Neural cell (in vitro differentiated cells): ENCODE data around the gene DYNC1LI2. TPM values are rescaled to one million over a fixed set of nuclear protein-coding genes. Genes with fewer than 3 reads are reported as not detected.

Source experiments
- H2AFZ ChIP-seq: fragments of 200-600, 300-800 bp; sonication (generic), shearing (Covaris generic); 2 replicates; pipeline ENCODE4 v1.6.0; 2014; ENCODE audit warnings: low read depth, mild to moderate bottlenecking, antibody characterized with exemption, low read length, moderate library complexity
- H3F3A ChIP-seq: fragments of 200-600 bp; shearing (Covaris generic); 2 replicates; pipeline ENCODE4 v1.6.1; 2016; ENCODE audit warnings: mild to moderate bottlenecking, moderate library complexity, mixed read lengths, antibody characterized with exemption, low read length; ENCODE audit not compliant: insufficient read depth, poor library complexity, severe bottlenecking
- H3K27ac ChIP-seq: fragments of 200-600, 300-800 bp; sonication (generic), shearing (Covaris generic); 2 replicates; pipeline ENCODE4 v1.5.1; 2014; ENCODE audit warnings: mild to moderate bottlenecking, low read length, moderate library complexity
- H3K27me3 ChIP-seq: fragments of 300-800, 200-600 bp; sonication (generic), shearing (Covaris generic); 2 replicates; pipeline ENCODE4 v1.6.0; 2014; ENCODE audit warnings: mild to moderate bottlenecking, low read depth, low read length, moderate library complexity; ENCODE audit not compliant: insufficient read depth
- H3K36me3 ChIP-seq: fragments of 300-800, 200-600 bp; sonication (generic), shearing (Covaris generic); 2 replicates; pipeline ENCODE4 v1.5.1; 2014; ENCODE audit warnings: mild to moderate bottlenecking, antibody characterized with exemption, low read length, moderate library complexity; ENCODE audit not compliant: insufficient read depth
- H3K4me2 ChIP-seq: fragments of 300-800, 200-600 bp; sonication (generic), shearing (Covaris generic); 2 replicates; pipeline ENCODE4 v1.6.0; 2014; ENCODE audit warnings: mild to moderate bottlenecking, low read length
- H3K4me3 ChIP-seq: fragments of 300-800, 200-600 bp; sonication (generic), shearing (Covaris generic); 2 replicates; pipeline ENCODE4 v1.5.1; 2014; ENCODE audit warnings: mild to moderate bottlenecking, low read length, moderate library complexity
- H3K79me2 ChIP-seq: fragments of 200-600 bp; shearing (Covaris generic); replicated peaks from 2 replicates; pipeline ENCODE4 v1.6.0; 2014; ENCODE audit warnings: mild to moderate bottlenecking, low read length, moderate library complexity; ENCODE audit not compliant: insufficient read depth
- H3K9ac ChIP-seq: fragments of 300-800, 200-600 bp; sonication (generic), shearing (Covaris generic); 2 replicates; pipeline ENCODE4 v1.6.1; 2016; ENCODE audit warnings: mild to moderate bottlenecking, low read length, mixed read lengths
- H3K9me2 ChIP-seq: fragments of 200-600 bp; shearing (Covaris generic); 2 replicates; pipeline ENCODE4 v1.6.1; 2016; ENCODE audit warnings: mild to moderate bottlenecking, low read length, mixed read lengths; ENCODE audit not compliant: insufficient read depth
- H3K9me3 ChIP-seq: fragments of 200-600, 300-800 bp; sonication (generic), shearing (Covaris generic); 2 replicates; pipeline ENCODE4 v1.6.1; 2016; ENCODE audit warnings: mild to moderate bottlenecking, mixed run types, low read length, moderate library complexity, mixed read lengths
- H4K20me1 ChIP-seq: fragments of 200-600 bp; shearing (Covaris generic); 2 replicates; pipeline ENCODE4 v1.6.1; 2016; ENCODE audit warnings: mild to moderate bottlenecking, mixed run types; ENCODE audit not compliant: insufficient read depth
- EP300 ChIP-seq: fragments of 450-650 bp; conservative IDR thresholded peaks from 2 replicates; pipeline ENCODE4 v1.6.1; 2014; ENCODE audit warnings: antibody characterized with exemption, mild to moderate bottlenecking, moderate library complexity; ENCODE audit not compliant: poor library complexity, severe bottlenecking
- EZH2 ChIP-seq: fragments of 200-600, 300-800 bp; shearing (Covaris generic), sonication (generic); IDR thresholded peaks from 2 replicates; pipeline ENCODE4 v1.6.1; 2014; ENCODE audit warnings: antibody characterized with exemption, low read length, borderline replicate concordance, mild to moderate bottlenecking; ENCODE audit not compliant: insufficient read depth, poor library complexity, severe bottlenecking
- MXI1 ChIP-seq: fragments of 450-650 bp; conservative IDR thresholded peaks from 2 replicates; pipeline ENCODE4 v1.6.1; 2014; ENCODE audit warnings: antibody characterized with exemption, mild to moderate bottlenecking; ENCODE audit not compliant: poor library complexity, severe bottlenecking
- POLR2AphosphoS5 ChIP-seq: IDR thresholded peaks from 2 replicates; pipeline ENCODE4 v1.6.1; 2012
- RAD21 ChIP-seq: fragments of 450-650 bp; conservative IDR thresholded peaks from 2 replicates; pipeline ENCODE4 v1.6.1; 2014; ENCODE audit warnings: antibody characterized with exemption, mild to moderate bottlenecking, moderate library complexity
- SMC3 ChIP-seq: fragments of 450-650 bp; conservative IDR thresholded peaks from 2 replicates; pipeline ENCODE4 v1.6.1; 2014; ENCODE audit warnings: antibody characterized with exemption, mild to moderate bottlenecking, moderate library complexity; ENCODE audit not compliant: poor library complexity
- TAF1 ChIP-seq: IDR thresholded peaks from 2 replicates; pipeline ENCODE4 v1.6.1; 2012; ENCODE audit warnings: low read depth
- polyA plus RNA-seq: library from polyadenylated mRNA; depleted of rRNA; stranded (reverse); fragments of >200 nt; gene quantifications from 2 replicates; pipeline ENCODE4 v1.2.3, GENCODE V29; 2014
- TF ChIP-seq, protein P1 (sequence below): fragments of 450-650 bp; IDR thresholded peaks from 2 replicates; pipeline ENCODE4 v1.5.1; 2014; ENCODE audit warnings: antibody characterized with exemption, mild to moderate bottlenecking, moderate library complexity; ENCODE audit not compliant: poor library complexity, severe bottlenecking
- TF ChIP-seq, protein P2 (sequence below): IDR thresholded peaks from 2 replicates; pipeline ENCODE4 v1.6.1; 2012; ENCODE audit warnings: borderline replicate concordance

DYNC1LI2 gene
- polyA plus RNA-seq, 1 donor from 2014 or later: 249 TPM

DNA sequence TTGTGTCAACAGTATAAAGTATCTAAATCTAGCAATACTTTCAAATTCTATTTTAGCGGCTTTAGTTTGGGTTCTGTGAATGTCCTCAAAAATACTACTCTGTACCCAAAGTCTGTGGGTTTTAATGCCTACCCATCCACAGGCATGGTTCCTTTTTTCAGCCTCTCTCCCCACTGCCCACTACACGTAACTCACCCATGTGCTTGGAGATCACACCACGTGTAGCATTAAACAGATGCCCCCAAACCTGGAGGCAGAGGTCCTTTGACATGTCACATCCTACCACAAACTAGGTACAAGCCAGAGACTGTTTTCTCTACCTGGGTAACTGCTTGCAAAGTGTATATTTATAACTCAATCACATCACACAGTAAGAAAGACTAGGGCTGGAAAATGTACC, 5.4 kb downstream of the DYNC1LI2 start:
- Histone ChIP-seq H3F3A (no peaks in the 10 kb centered on the region), H3K79me2 (peaks cover 69% of the 10 kb centered on the region), H3K27ac (no peak overlapping the region), H4K20me1 (peaks cover 4% of the 10 kb centered on the region), H3K4me2 (no peak overlapping the region), H3K4me3 (no peak overlapping the region), H3K27me3 (no peaks in the 10 kb centered on the region), H3K36me3 (peaks cover 4% of the 10 kb centered on the region), H2AFZ (no peak overlapping the region), H3K9me2 (no peaks in the 10 kb centered on the region), H3K9me3 (no peaks in the 10 kb centered on the region), H3K9ac (no peak overlapping the region)
- TF ChIP-seq POLR2AphosphoS5 (no peak), TAF1 (no peak), RAD21 (no peak), SMC3 (no peak), MXI1 (no peak), EZH2 (no peak)
- TF ChIP-seq, protein P1, sequence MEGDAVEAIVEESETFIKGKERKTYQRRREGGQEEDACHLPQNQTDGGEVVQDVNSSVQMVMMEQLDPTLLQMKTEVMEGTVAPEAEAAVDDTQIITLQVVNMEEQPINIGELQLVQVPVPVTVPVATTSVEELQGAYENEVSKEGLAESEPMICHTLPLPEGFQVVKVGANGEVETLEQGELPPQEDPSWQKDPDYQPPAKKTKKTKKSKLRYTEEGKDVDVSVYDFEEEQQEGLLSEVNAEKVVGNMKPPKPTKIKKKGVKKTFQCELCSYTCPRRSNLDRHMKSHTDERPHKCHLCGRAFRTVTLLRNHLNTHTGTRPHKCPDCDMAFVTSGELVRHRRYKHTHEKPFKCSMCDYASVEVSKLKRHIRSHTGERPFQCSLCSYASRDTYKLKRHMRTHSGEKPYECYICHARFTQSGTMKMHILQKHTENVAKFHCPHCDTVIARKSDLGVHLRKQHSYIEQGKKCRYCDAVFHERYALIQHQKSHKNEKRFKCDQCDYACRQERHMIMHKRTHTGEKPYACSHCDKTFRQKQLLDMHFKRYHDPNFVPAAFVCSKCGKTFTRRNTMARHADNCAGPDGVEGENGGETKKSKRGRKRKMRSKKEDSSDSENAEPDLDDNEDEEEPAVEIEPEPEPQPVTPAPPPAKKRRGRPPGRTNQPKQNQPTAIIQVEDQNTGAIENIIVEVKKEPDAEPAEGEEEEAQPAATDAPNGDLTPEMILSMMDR: no peak

DNA sequence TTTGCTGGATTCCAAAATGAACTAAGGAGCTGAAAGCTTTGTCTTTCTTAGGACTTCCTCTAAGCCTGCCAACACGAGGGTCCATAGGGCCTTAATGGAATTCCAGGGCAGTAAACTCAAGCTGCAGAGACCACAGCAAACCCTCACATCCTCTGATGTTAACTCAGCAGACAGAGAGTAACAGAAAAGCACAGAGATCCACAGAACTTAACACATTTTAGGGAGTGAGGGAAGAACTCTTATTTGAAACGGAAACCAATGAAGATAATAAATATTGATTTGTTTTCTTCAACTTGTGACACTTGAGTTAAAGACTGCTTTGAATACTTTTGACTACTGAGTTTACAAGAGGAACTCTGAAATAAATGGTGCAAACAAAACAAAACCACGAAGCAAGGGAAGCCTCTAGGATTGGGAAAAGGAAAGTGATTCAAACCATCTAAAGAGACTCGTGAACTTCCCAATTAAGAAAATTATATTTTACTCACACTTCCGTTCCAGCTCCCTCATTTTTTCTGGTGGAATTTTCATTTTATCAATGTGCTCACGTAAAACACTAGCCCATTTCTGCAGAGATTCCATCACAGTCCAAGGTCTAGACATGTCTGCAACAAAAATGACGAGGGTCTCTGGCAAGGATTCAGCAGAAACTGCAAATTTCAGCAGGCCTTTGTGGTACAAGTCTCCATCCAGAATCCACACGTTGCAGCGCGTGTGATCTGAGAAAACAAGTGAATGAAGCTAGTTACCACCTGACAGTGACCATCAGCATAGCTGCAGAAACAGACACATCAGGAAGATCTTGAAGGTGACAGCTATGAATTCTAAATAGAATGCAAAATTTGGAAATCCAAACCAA, 9.2 kb downstream of the DYNC1LI2 start:
- peaks cover 54% of the 10 kb centered on the region for H3K79me2 ChIP-seq
- no peak for TF ChIP-seq EP300
- TF ChIP-seq POLR2AphosphoS5: no peak
- no peak for TF ChIP-seq MXI1
- TF ChIP-seq, protein P1: no peak
- TF ChIP-seq, protein P2, sequence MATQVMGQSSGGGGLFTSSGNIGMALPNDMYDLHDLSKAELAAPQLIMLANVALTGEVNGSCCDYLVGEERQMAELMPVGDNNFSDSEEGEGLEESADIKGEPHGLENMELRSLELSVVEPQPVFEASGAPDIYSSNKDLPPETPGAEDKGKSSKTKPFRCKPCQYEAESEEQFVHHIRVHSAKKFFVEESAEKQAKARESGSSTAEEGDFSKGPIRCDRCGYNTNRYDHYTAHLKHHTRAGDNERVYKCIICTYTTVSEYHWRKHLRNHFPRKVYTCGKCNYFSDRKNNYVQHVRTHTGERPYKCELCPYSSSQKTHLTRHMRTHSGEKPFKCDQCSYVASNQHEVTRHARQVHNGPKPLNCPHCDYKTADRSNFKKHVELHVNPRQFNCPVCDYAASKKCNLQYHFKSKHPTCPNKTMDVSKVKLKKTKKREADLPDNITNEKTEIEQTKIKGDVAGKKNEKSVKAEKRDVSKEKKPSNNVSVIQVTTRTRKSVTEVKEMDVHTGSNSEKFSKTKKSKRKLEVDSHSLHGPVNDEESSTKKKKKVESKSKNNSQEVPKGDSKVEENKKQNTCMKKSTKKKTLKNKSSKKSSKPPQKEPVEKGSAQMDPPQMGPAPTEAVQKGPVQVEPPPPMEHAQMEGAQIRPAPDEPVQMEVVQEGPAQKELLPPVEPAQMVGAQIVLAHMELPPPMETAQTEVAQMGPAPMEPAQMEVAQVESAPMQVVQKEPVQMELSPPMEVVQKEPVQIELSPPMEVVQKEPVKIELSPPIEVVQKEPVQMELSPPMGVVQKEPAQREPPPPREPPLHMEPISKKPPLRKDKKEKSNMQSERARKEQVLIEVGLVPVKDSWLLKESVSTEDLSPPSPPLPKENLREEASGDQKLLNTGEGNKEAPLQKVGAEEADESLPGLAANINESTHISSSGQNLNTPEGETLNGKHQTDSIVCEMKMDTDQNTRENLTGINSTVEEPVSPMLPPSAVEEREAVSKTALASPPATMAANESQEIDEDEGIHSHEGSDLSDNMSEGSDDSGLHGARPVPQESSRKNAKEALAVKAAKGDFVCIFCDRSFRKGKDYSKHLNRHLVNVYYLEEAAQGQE: no peak
- TF ChIP-seq SMC3: no peak
- H3K4me2 ChIP-seq: no peak overlapping the region
- no peak overlapping the region for H2AFZ ChIP-seq
- H3K27ac ChIP-seq: no peak overlapping the region
- H3K9me2 ChIP-seq: no peaks in the 10 kb centered on the region
- no peak overlapping the region for H3K4me3 ChIP-seq
- no peaks in the 10 kb centered on the region for H3K9me3 ChIP-seq
- H3K36me3 ChIP-seq: peaks cover 4% of the 10 kb centered on the region
- no peaks in the 10 kb centered on the region for H3F3A ChIP-seq
- H3K27me3 ChIP-seq: no peaks in the 10 kb centered on the region
- H4K20me1 ChIP-seq: peaks cover 14% of the 10 kb centered on the region
- H3K9ac ChIP-seq: no peak overlapping the region
